ENCODE measurements around the gene CEP128.
A peak's percentile ranks its signal among the peaks of the same experiment; 100 is the strongest.
"Not testable (repeated sequence)": the region's sequence is repeated elsewhere in the genome, so short reads cannot be mapped to it uniquely, and the experiment has no call there.

CEP128 gene

GRCh38 chr14:80958939-80959338, 17.4 kb upstream of the CEP128 start:
- no peaks in the 10 kb centered on the region for H3K36me3 Mint-ChIP-seq (ENCODE audit: low read depth)
- H3K4me1 Mint-ChIP-seq (ENCODE audit: low read depth) = peaks cover 52% of the 10 kb centered on the region
- peak overlapping the region; percentile 82 for H3K27ac Mint-ChIP-seq
- peaks cover 17% of the 10 kb centered on the region for H3K27me3 Mint-ChIP-seq
- H3K9me3 Mint-ChIP-seq = no peaks in the 10 kb centered on the region
- DNase-seq = no peak
- no peak overlapping the region for H3K4me3 Mint-ChIP-seq

- no peaks in the 10 kb centered on the region for H3K36me3 Mint-ChIP-seq (ENCODE audit: low read depth)
- H3K4me1 Mint-ChIP-seq (ENCODE audit: low read depth) = peaks cover 52% of the 10 kb centered on the region
- H3K4me3 Mint-ChIP-seq = no peak overlapping the region
- H3K27me3 Mint-ChIP-seq = peaks cover 17% of the 10 kb centered on the region
- no peaks in the 10 kb centered on the region for H3K9me3 Mint-ChIP-seq
- DNase-seq = no peak
- H3K27ac Mint-ChIP-seq = peak overlapping the region; percentile 75
These were observed 16.7 kb upstream of the CEP128 start for GRCh38 chr14:80958226-80958625.

- DNase-seq = no peak
- H3K9me3 Mint-ChIP-seq = no peaks in the 10 kb centered on the region
- no peaks in the 10 kb centered on the region for H3K36me3 Mint-ChIP-seq (ENCODE audit: low read depth)
- H3K27me3 Mint-ChIP-seq = peaks cover 17% of the 10 kb centered on the region
- H3K4me3 Mint-ChIP-seq = no peak overlapping the region
- H3K4me1 Mint-ChIP-seq (ENCODE audit: low read depth) = peaks cover 52% of the 10 kb centered on the region
- no peak overlapping the region for H3K27ac Mint-ChIP-seq
These were observed 16.1 kb upstream of the CEP128 start for GRCh38 chr14:80957613-80958012.

- Mint-ChIP-seq H3K27me3 (peaks cover 17% of the 10 kb centered on the region), H3K4me1 (ENCODE audit: low read depth) (peaks cover 52% of the 10 kb centered on the region), H3K27ac (no peak overlapping the region), H3K4me3 (no peak overlapping the region), H3K9me3 (no peaks in the 10 kb centered on the region), H3K36me3 (ENCODE audit: low read depth) (no peaks in the 10 kb centered on the region)
- no peak for DNase-seq
These were observed 15.4 kb upstream of the CEP128 start for GRCh38 chr14:80956922-80957321.

- H3K27ac Mint-ChIP-seq = no peak overlapping the region
- no peaks in the 10 kb centered on the region for H3K36me3 Mint-ChIP-seq (ENCODE audit: low read depth)
- H3K4me1 Mint-ChIP-seq (ENCODE audit: low read depth) = peaks cover 52% of the 10 kb centered on the region
- peak overlapping the region; percentile 81 for H3K4me3 Mint-ChIP-seq
- no peak for DNase-seq
- H3K27me3 Mint-ChIP-seq = peaks cover 17% of the 10 kb centered on the region
- no peaks in the 10 kb centered on the region for H3K9me3 Mint-ChIP-seq
These were observed 14.6 kb upstream of the CEP128 start for GRCh38 chr14:80956102-80956501.

GRCh38 chr14:80955416-80955941, 13.9 kb upstream of the CEP128 start, which contains the start of gene TSHR:
Gene TSHR, plus strand, starts transcription at chr14:80955621. Its CDS starts 60 bp downstream, at chr14:80955681.
- peaks cover 50% of the 10 kb centered on the region for H3K4me1 Mint-ChIP-seq (ENCODE audit: low read depth)
- peak within 1 kb of the TSS; percentile 81 for H3K4me3 Mint-ChIP-seq
- H3K36me3 Mint-ChIP-seq (ENCODE audit: low read depth) = no peaks in the 10 kb centered on the region
- DNase-seq = peak; percentile 53
- peak within 1 kb of the TSS; percentile 76 for H3K27ac Mint-ChIP-seq
- H3K9me3 Mint-ChIP-seq = no peaks in the 10 kb centered on the region
- H3K27me3 Mint-ChIP-seq = peaks cover 17% of the 10 kb centered on the region

- Mint-ChIP-seq H3K27ac (peak overlapping the region; percentile 76), H3K9me3 (no peaks in the 10 kb centered on the region), H3K36me3 (ENCODE audit: low read depth) (no peaks in the 10 kb centered on the region), H3K27me3 (peaks cover 17% of the 10 kb centered on the region), H3K4me1 (ENCODE audit: low read depth) (peaks cover 44% of the 10 kb centered on the region), H3K4me3 (peak overlapping the region; percentile 81)
- peak; percentile 78 for DNase-seq
These were observed 13.3 kb upstream of the CEP128 start for GRCh38 chr14:80954687-80955299.

GRCh38 chr14:80953211-80953610, 11.7 kb upstream of the CEP128 start:
- H3K27me3 Mint-ChIP-seq = peaks cover 18% of the 10 kb centered on the region
- DNase-seq; H3K27ac Mint-ChIP-seq; H3K9me3 Mint-ChIP-seq; H3K4me3 Mint-ChIP-seq; H3K36me3 Mint-ChIP-seq (ENCODE audit: low read depth): not testable (repeated sequence)
- peaks cover 30% of the 10 kb centered on the region for H3K4me1 Mint-ChIP-seq (ENCODE audit: low read depth)

- no peak for DNase-seq
- peaks cover 8% of the 10 kb centered on the region for H3K9me3 Mint-ChIP-seq
- no peak overlapping the region for H3K4me3 Mint-ChIP-seq
- no peaks in the 10 kb centered on the region for H3K36me3 Mint-ChIP-seq (ENCODE audit: low read depth)
- H3K4me1 Mint-ChIP-seq (ENCODE audit: low read depth) = peaks cover 38% of the 10 kb centered on the region
- H3K27me3 Mint-ChIP-seq = peaks cover 18% of the 10 kb centered on the region
- H3K27ac Mint-ChIP-seq = no peak overlapping the region
These were observed 10.0 kb upstream of the CEP128 start for GRCh38 chr14:80951491-80951890.

- Mint-ChIP-seq H3K36me3 (ENCODE audit: low read depth) (no peaks in the 10 kb centered on the region), H3K27me3 (peaks cover 5% of the 10 kb centered on the region), H3K4me3 (no peak overlapping the region), H3K27ac (no peak overlapping the region), H3K9me3 (peaks cover 17% of the 10 kb centered on the region), H3K4me1 (ENCODE audit: low read depth) (peaks cover 39% of the 10 kb centered on the region)
- no peak for DNase-seq
These were observed 6.8 kb upstream of the CEP128 start for GRCh38 chr14:80948291-80948690.

- Mint-ChIP-seq H3K27me3 (peaks cover 5% of the 10 kb centered on the region), H3K4me3 (no peak overlapping the region), H3K9me3 (peaks cover 17% of the 10 kb centered on the region), H3K4me1 (ENCODE audit: low read depth) (peaks cover 54% of the 10 kb centered on the region), H3K27ac (peak overlapping the region; percentile 91), H3K36me3 (ENCODE audit: low read depth) (no peaks in the 10 kb centered on the region)
- peak; percentile 38 for DNase-seq
These were observed 5.3 kb upstream of the CEP128 start for GRCh38 chr14:80946797-80947196.

- Mint-ChIP-seq H3K4me3 (no peak overlapping the region), H3K36me3 (ENCODE audit: low read depth) (peaks cover 2% of the 10 kb centered on the region), H3K27me3 (peaks cover 5% of the 10 kb centered on the region), H3K4me1 (ENCODE audit: low read depth) (peaks cover 55% of the 10 kb centered on the region), H3K27ac (peak overlapping the region; percentile 91), H3K9me3 (peaks cover 17% of the 10 kb centered on the region)
- DNase-seq = no peak
These were observed 4.6 kb upstream of the CEP128 start for GRCh38 chr14:80946187-80946586.

GRCh38 chr14:80944861-80945617, 3.5 kb upstream of the CEP128 start:
- peaks cover 17% of the 10 kb centered on the region for H3K9me3 Mint-ChIP-seq
- H3K4me1 Mint-ChIP-seq (ENCODE audit: low read depth) = peaks cover 63% of the 10 kb centered on the region
- no peak overlapping the region for H3K4me3 Mint-ChIP-seq
- DNase-seq = no peak
- peak overlapping the region; percentile 91 for H3K27ac Mint-ChIP-seq
- H3K36me3 Mint-ChIP-seq (ENCODE audit: low read depth) = peaks cover 5% of the 10 kb centered on the region
- H3K27me3 Mint-ChIP-seq = peaks cover 5% of the 10 kb centered on the region

- peak overlapping the region; percentile 97 for H3K27ac Mint-ChIP-seq
- H3K4me3 Mint-ChIP-seq = peak overlapping the region; percentile 91
- H3K27me3 Mint-ChIP-seq = no peaks in the 10 kb centered on the region
- peaks cover 7% of the 10 kb centered on the region for H3K36me3 Mint-ChIP-seq (ENCODE audit: low read depth)
- no peak for DNase-seq
- H3K9me3 Mint-ChIP-seq = peaks cover 13% of the 10 kb centered on the region
- H3K4me1 Mint-ChIP-seq (ENCODE audit: low read depth) = peaks cover 60% of the 10 kb centered on the region
These were observed 658 bp upstream of the CEP128 start for GRCh38 chr14:80942191-80942600.

- H3K27me3 Mint-ChIP-seq = no peaks in the 10 kb centered on the region
- H3K9me3 Mint-ChIP-seq = no peaks in the 10 kb centered on the region
- peaks cover 17% of the 10 kb centered on the region for H3K36me3 Mint-ChIP-seq (ENCODE audit: low read depth)
- H3K27ac Mint-ChIP-seq = peak overlapping the region; percentile 52
- peak overlapping the region; percentile 91 for H3K4me3 Mint-ChIP-seq
- peaks cover 49% of the 10 kb centered on the region for H3K4me1 Mint-ChIP-seq (ENCODE audit: low read depth)
- no peak for DNase-seq
These were observed 1.4 kb downstream of the CEP128 start for GRCh38 chr14:80940146-80940545.
